Ovary (tissue), 3 donors: ENCODE data around the gene PDE3B.

Experiments used
- CTCF ChIP-seq, 3 donors: fragments of 450-650 bp in 2 of 3; fragments of 200-600 bp in 1 of 3; IDR thresholded peaks; one replicate each; pipeline versions ENCODE4 v1.5.1 to v1.8.0; 2016 to 2022; ENCODE audit warnings: antibody characterized with exemption in 3 of 3, mild to moderate bottlenecking in 1 of 3
- EP300 ChIP-seq: sonication (generic); formaldehyde crosslinking; IDR thresholded peaks from one replicate; pipeline ENCODE4 v1.6.1; 2017; ENCODE audit warnings: antibody characterized with exemption
- POLR2A ChIP-seq: fragments of 450-650 bp; IDR thresholded peaks from one replicate; pipeline ENCODE4 v1.6.1; 2017; ENCODE audit warnings: antibody characterized with exemption, mild to moderate bottlenecking, moderate library complexity
- donor health status: DM: no; HTN: no; CAD: no.

- TF ChIP-seq POLR2A (no peak), CTCF (IDR thresholded peaks at IDR 0.05) (no peak), EP300 (no peak)
Measured at GRCh38 chr11:14635546-14635945, 8.1 kb upstream of the PDE3B start.
